Neural crest cell (in vitro differentiated cells): ENCODE measurements around the gene TCF7L1. TPM values are rescaled to one million over a fixed set of nuclear protein-coding genes. Genes with fewer than 3 reads are reported as not detected.

Experiments
- DNase-seq: peaks from one replicate; pipeline ENCODE4 v3.0.0; 2021; ENCODE audit warnings: low read depth, mixed read lengths, low spot score
- H3K27ac Mint-ChIP-seq: one replicate; pipeline ENCODE4 v1.8.0; 2021; ENCODE audit warnings: mild to moderate bottlenecking, mixed read lengths; ENCODE audit not compliant: unreplicated experiment
- H3K27me3 Mint-ChIP-seq: 2 replicates; pipeline ENCODE4 v1.8.0; 2021; ENCODE audit warnings: low read depth, mild to moderate bottlenecking, mixed read lengths
- H3K36me3 Mint-ChIP-seq: 2 replicates; pipeline ENCODE4 v1.8.0; 2021; ENCODE audit warnings: low read depth, mild to moderate bottlenecking, mixed read lengths
- H3K4me1 Mint-ChIP-seq: 2 replicates; pipeline ENCODE4 v1.8.0; 2021; ENCODE audit warnings: mixed read lengths
- H3K4me3 Mint-ChIP-seq: one replicate; pipeline ENCODE4 v1.8.0; 2021; ENCODE audit warnings: mild to moderate bottlenecking, mixed read lengths
- H3K9me3 Mint-ChIP-seq: 2 replicates; pipeline ENCODE4 v1.8.0; 2021; ENCODE audit warnings: mixed read lengths
- total RNA-seq: library from RNA; stranded (reverse); gene quantifications from 2 replicates; pipeline ENCODE4 v1.2.1, GENCODE V29; 2021
- TF ChIP-seq, protein P1 (sequence below): fragments of 200-600 bp; sonication (generic); conservative IDR thresholded peaks from 2 replicates; pipeline ENCODE4 v1.5.0; 2021; ENCODE audit warnings: antibody characterized with exemption, mild to moderate bottlenecking

TCF7L1 gene
- total RNA-seq, 1 donor from 2014 or later: 40.3 TPM

DNA sequence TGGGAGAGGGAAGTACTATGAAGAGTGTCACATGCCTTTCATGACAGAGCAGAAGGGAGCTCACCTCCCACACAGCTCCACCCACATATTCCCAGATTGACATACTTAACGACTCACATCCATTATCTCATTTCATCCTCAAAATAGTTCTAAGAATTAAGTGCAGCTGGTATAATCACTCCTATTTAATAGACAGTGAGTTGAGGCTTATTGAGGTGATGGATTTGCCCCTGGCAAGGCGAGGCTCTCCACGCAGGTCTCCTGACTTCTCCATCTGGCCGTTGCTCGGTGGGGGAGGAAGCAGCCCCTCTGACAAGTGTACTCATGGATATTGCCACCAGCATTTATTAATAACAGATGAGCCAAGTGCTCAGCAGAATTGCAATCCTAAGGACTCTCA is 113.2 kb downstream of the TCF7L1 start:
- no peak overlapping the region for H3K27ac Mint-ChIP-seq

DNA sequence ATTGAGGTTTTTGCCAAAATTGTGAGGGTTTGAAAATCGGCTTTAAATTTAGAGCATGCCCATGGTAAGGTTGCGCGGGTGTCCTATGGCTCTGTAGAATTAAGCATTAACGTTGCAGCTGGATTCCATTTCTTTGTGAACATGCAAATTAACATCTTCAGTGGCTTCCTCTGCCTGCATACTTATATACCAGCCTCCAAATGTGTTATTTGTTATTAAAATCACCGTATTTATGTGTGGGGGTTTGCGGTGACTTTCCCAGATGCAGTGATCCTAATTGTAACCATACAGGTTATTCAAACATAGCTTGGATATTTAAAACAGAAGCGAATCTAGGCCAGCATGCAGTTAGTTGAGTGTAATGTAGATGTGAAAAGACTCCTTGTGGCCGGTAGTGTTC is 114.4 kb downstream of the TCF7L1 start:
- H3K9me3 Mint-ChIP-seq: no peaks in the 10 kb centered on the region
- H3K27me3 Mint-ChIP-seq: no peaks in the 10 kb centered on the region
- no peak overlapping the region for H3K4me3 Mint-ChIP-seq
- peaks cover 6% of the 10 kb centered on the region for H3K36me3 Mint-ChIP-seq
- TF ChIP-seq, protein P1, sequence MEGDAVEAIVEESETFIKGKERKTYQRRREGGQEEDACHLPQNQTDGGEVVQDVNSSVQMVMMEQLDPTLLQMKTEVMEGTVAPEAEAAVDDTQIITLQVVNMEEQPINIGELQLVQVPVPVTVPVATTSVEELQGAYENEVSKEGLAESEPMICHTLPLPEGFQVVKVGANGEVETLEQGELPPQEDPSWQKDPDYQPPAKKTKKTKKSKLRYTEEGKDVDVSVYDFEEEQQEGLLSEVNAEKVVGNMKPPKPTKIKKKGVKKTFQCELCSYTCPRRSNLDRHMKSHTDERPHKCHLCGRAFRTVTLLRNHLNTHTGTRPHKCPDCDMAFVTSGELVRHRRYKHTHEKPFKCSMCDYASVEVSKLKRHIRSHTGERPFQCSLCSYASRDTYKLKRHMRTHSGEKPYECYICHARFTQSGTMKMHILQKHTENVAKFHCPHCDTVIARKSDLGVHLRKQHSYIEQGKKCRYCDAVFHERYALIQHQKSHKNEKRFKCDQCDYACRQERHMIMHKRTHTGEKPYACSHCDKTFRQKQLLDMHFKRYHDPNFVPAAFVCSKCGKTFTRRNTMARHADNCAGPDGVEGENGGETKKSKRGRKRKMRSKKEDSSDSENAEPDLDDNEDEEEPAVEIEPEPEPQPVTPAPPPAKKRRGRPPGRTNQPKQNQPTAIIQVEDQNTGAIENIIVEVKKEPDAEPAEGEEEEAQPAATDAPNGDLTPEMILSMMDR: no peak
- no peak overlapping the region for H3K27ac Mint-ChIP-seq
- no peak for DNase-seq
- H3K4me1 Mint-ChIP-seq: peaks cover 79% of the 10 kb centered on the region

More for the DNA sequence above, 113.2 kb downstream of the TCF7L1 start:
- TF ChIP-seq, protein P1: no peak
- Mint-ChIP-seq H3K4me3 (peak overlapping the region; percentile 7), H3K9me3 (no peaks in the 10 kb centered on the region), H3K27me3 (no peaks in the 10 kb centered on the region), H3K36me3 (peaks cover 6% of the 10 kb centered on the region), H3K4me1 (peaks cover 79% of the 10 kb centered on the region)
- DNase-seq: no peak

DNA sequence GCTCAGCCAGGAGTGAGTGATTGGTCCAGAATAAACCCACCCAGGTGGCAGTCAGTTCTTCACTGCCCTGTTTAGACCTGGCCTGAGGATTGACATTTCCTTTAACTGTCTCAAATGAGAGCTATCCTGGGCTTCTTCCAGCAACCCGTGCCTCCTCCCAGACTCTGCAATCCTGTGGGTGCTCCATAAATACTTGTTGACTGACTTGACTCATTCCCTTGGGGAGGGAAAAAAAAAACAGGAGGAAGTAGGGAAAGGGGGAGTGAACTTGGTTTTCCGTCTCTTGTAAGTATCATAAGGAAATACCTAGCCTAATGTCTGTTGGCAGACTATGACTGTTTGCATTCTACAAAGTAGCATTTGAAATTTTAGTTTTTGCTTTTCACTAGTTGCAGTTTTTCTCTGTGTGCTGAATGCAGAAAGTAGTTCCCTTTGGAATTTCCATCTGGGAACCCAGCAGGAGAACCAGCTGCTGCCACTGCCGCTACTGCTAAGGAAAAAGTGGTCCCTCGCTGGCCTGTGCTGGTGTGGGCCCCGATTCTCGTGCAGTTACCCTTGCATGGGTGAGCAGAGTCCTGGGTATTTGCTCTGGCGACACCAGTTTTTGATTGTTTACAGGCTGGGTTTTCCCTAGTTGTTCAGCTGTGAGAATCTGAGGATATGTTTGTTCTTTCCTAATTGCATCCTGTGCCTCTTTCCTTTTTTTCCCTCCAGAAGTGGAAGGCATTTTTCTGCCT is 115.7 kb downstream of the TCF7L1 start:
- TF ChIP-seq, protein P1: no peak
- no peaks in the 10 kb centered on the region for H3K27me3 Mint-ChIP-seq
- peaks cover 79% of the 10 kb centered on the region for H3K4me1 Mint-ChIP-seq
- peak overlapping the region; percentile 54 for H3K27ac Mint-ChIP-seq
- H3K4me3 Mint-ChIP-seq: no peak overlapping the region
- peaks cover 6% of the 10 kb centered on the region for H3K36me3 Mint-ChIP-seq
- no peaks in the 10 kb centered on the region for H3K9me3 Mint-ChIP-seq
- no peak for DNase-seq

DNA sequence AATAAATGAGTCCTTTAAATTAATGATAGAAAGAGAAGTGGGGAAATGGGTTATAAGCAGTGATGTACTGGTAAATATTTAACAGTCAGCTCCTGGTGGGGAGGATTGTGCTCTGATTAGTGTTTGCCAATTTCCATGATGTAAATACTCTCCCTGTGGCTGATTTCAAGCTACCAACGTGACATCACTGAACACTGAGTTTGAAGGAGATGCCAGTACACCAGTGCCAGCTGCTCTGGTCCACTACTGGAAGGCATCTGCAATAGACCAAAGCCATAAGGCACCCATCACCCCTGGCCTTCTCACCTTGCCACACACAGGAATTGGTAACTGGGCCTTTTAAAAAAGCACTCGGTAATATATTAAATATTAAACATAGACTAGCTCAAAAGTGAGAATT is 116.9 kb downstream of the TCF7L1 start:
- DNase-seq: no peak
- no peaks in the 10 kb centered on the region for H3K9me3 Mint-ChIP-seq
- H3K4me3 Mint-ChIP-seq: no peak overlapping the region
- TF ChIP-seq, protein P1: no peak
- H3K4me1 Mint-ChIP-seq: peaks cover 82% of the 10 kb centered on the region
- no peaks in the 10 kb centered on the region for H3K36me3 Mint-ChIP-seq
- H3K27me3 Mint-ChIP-seq: no peaks in the 10 kb centered on the region
- H3K27ac Mint-ChIP-seq: no peak overlapping the region

DNA sequence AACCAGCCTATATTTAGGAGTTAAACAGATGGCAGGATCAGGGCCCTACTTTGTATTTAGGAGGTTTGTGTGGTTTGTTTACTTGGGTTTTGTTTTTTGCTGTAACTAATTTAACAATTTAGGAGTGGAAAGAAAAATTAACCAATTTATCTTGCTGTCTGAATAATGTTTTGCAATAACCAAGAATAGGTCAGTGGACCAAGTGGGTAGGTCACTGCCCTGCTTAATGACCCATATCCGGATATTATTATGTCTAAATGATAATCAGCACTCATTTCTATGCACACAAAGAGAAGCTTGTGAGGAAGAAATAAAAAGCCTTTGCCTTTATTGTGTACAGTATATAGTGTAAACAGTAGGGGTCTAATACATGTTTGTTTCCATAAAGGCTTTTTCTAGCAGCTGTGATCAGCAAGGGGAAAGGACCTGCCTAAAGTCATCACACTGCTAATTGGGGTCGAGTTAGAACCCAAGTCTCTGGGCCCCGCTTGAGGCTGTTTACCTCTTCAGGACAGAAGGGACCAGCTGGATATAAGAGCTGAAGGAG is 118.0 kb downstream of the TCF7L1 start:
- H3K9me3 Mint-ChIP-seq: no peaks in the 10 kb centered on the region
- H3K4me1 Mint-ChIP-seq: peaks cover 90% of the 10 kb centered on the region
- peaks cover 1% of the 10 kb centered on the region for H3K27me3 Mint-ChIP-seq
- no peak for DNase-seq
- no peaks in the 10 kb centered on the region for H3K36me3 Mint-ChIP-seq
- no peak overlapping the region for H3K27ac Mint-ChIP-seq
- TF ChIP-seq, protein P1: no peak
- H3K4me3 Mint-ChIP-seq: peak overlapping the region; percentile 35
